Putamen (tissue), 1 donor: ENCODE results near the gene PBRM1.
A peak's percentile ranks its signal among the peaks of the same experiment; 100 is the strongest.
"Not testable (repeated sequence)": the region's sequence is repeated elsewhere in the genome, so short reads cannot be mapped to it uniquely, and the experiment has no call there.

Experiments
- DNase-seq: peaks from one replicate; pipeline ENCODE4 v3.0.0-alpha.2; 2016; ENCODE audit warnings: low spot score

The PBRM1 gene

DNA sequence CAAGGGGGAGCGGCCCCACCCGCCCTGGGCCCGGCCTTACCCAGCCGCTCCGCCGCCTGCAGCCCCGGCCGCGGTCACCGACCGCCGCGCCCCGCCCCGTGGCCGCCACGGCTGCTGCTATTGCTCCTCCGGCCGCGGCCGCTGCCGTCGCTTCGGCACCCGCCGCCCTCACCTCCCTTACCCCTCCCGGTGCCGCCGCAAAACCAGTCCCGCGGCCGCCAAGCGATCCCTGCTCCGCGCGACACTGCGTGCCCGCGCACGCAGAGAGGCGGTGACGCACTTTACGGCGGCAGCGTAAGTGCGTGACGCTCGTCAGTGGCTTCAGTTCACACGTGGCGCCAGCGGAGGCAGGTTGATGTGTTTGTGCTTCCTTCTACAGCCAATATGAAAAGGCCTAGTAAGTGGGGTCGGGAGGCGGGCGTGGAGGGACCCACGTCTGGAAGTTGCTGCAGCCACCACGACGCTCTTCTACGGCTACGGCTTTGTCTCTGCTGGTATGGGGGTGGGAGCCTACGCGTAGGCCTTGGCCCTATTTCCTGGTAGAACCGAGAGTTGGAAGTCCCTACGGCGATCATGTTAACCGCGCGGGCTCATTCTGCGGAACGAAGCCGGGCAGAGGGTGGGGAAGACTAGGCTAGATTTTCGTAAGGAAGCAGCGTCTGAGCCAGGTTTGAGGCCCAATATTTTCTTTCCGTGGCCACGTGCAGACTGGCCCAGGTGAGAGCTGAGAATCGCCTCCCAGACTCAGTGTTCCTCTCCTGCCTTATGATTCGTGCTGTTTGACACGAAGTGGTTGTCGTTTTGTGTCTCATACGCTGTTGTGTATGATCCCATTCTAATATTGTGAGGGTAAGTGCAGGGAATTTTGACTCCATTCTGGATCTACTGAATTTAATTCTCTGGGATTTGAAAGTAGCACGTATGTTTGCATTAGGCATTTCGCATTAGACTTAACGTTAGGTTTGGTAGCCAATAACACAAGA lies at the start of gene PBRM1, which contains the start of gene GNL3:
PBRM1 (minus strand) TSS at position 205 of the 983 bp plus-strand sequence.
GNL3 (plus strand) TSS at position 324 of the 983 bp plus-strand sequence; CDS start at position 385, 61 bp downstream.
- peak; percentile 96 for DNase-seq

DNA sequence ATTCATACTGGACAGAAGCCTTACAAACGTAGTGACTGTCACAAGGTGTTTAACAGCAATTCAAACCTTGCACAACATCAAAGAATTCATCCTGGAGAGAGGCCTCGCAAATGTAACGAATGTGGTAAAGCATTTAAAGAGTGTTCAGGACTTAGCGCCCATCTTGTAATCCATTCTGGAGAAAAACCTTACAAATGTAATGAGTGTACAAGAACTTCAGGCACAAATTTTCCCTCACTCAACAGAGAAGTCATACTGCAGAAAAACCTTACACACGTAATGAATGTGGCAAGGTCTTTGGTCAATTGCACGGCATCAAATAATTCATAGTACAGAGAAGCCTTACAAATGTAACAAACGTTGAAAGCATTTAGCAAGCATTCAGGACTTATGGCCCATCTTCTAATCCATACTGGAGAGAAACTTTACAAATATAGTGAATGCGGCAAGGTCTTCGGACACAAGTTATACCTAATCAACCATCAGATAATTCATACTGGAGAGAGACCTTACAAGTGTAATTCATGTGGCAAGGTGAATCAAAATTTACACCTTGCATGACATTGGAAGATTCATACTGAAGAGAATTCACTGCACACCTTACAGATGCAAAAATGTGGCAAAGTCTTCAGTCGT lies 47.7 kb upstream of the PBRM1 start:
- DNase-seq: no peak

DNA sequence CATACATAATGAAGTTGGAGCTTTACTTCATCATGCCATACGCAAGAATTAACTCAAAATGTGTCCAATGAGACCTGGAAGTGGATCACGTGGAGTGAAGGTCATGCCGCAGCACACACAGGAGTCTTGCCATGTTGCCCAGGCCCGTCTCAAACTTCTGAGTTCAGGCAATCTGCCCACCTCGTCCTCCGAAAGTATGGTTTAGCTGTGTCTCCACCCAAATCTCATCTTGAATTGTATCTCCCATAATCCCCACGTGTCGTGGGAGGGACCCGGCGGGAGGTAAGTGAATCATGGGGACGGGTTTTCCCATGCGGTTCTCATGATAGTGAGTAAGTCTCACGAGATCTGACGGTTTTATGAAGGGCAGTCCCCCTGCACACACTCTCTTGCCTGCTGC lies 45.9 kb upstream of the PBRM1 start:
- no peak for DNase-seq

- DNase-seq: no peak
Observed at GRCh38 chr3:52730681-52731080, 45.0 kb upstream of the PBRM1 start.

DNA sequence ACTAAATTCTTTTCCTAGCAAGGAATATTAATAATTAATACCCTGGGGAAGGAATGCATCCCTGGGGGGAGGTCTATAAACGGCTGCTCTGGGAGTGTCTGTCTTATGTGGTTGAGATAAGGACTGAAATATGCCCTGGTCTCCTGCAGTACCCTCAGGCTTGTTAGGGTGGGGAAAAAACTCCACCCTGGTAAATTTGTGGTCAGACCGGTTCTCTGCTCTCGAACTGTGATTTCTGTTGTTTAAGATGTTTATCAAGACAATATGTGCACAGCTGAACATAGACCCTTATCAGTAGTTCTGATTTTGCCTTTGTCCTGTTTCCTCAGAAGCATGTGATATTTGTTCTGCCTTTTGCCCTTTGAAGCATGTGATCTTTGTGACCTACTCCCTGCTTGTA lies 43.0 kb upstream of the PBRM1 start:
- DNase-seq: not testable (repeated sequence)

DNA sequence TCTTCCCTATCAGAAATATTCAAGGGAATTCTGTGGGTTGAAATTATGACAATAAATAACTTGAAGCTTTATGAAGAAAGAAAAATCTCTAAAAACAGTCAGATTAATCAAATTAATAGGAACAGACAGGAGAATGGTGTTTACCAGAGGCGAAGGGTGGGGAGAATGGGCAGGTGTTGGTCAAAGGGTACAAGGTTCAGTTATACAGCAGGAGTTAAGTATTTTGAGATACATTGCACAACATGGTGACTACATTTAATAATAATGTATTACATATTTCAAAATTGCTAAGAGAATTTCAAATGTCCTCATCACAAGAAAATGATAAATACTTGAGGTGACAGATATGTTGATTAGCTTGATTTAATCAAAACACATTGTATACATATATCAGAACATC lies 38.8 kb upstream of the PBRM1 start:
- no peak for DNase-seq

DNA sequence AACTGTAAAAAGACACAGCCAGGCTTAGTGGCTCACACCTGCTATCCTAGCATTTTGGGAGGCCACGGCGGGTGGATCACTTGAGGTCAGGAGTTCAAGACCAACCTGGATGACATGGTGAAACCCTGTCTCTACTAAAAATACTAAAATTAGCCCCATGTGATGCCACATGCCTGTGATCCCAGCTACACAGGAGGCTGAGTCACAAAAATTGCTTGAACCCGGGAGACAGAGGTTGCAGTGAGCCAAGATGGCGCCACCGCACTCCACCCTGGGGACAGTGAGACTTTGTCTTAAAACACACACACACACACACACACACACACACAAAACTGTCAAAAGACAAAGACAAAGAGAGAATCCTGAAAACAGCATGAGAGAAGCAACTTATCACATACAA lies 38.2 kb upstream of the PBRM1 start:
- no peak for DNase-seq

DNA sequence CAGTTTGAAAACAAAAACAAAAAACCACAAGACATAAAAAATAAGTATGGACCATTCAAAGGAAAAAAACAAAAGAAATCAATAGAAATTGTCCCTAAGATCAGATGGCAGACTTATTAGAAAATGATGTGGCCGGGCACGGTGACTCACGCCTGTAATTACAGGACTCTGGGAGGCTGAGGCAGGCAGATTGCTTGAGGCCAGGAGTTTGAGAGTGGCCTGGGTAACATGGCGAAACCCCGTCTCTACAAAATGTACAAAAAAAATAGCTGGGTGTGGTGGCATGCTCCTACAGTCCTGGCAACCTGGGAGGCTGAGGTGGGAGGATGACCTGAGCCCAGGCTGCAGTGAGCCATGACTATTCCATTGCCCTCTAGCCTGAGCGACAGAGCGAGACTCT lies 36.8 kb upstream of the PBRM1 start:
- no peak for DNase-seq

- no peak for DNase-seq
Observed at GRCh38 chr3:52721730-52722008, 36.0 kb upstream of the PBRM1 start.

DNA sequence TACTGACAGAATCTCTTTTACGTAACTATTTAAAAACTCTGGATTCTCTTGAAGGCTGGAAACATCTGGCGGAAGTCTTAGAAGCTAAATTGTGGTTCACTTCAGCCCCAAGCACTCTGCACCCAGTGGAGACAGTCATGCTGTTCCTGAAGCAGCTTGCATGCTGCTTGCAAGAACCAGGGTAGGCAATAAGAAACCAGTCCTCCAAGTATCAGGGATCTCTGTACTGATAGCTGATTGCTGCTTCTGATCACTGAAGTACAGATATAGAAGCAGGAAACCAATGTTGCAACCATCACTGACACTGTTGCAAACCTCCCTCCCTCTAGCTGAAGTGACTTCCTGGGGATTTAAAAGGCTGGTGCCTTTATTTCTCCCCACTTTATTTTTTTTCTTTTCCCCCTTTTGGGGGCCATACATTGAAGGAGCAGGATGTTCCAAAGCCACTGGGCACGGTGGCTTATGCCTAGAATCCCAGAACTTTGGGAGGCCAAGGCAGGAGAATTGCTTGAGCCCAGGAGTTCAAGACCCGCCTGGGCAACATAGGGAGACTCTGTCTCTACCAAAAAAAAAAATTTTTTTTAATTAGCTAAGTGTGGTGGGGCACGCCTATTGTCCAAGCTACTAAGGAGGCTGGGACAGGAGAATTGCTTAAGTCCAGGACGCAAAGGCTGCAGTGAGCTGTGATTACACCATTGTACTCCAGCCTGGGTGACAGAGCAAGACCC lies 35.5 kb upstream of the PBRM1 start:
- peak; percentile 31 for DNase-seq

- DNase-seq: no peak
Observed at GRCh38 chr3:52719618-52720017, 33.9 kb upstream of the PBRM1 start.

DNA sequence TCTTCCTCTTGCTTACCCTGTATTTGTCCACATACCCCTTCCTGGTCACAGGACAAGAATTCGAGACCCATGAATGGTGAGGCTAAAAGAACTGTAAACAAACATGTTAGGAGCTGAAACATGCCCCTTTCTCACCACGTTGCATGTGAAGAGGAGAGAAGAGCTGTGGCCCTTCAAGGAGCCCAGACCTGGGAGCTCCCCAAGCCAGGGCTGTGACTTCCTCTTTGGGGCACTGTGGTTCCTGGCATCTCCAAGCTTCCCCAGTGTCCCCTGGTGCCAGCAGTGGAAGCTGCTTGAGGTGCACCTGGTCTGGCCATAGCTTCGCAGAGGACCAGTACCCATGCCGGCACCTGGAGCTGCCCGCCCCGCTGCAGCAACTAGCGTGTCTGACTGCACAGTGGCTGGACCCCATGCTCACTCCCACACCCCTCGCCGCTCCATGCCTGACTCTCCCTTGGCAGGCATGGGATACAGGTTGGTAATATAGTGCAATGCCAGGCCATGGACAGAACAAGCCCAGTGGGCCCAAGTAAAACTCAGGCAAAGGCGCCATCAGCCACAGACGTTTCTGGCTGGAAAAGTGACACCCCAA lies 30.1 kb upstream of the PBRM1 start:
- DNase-seq: no peak

DNA sequence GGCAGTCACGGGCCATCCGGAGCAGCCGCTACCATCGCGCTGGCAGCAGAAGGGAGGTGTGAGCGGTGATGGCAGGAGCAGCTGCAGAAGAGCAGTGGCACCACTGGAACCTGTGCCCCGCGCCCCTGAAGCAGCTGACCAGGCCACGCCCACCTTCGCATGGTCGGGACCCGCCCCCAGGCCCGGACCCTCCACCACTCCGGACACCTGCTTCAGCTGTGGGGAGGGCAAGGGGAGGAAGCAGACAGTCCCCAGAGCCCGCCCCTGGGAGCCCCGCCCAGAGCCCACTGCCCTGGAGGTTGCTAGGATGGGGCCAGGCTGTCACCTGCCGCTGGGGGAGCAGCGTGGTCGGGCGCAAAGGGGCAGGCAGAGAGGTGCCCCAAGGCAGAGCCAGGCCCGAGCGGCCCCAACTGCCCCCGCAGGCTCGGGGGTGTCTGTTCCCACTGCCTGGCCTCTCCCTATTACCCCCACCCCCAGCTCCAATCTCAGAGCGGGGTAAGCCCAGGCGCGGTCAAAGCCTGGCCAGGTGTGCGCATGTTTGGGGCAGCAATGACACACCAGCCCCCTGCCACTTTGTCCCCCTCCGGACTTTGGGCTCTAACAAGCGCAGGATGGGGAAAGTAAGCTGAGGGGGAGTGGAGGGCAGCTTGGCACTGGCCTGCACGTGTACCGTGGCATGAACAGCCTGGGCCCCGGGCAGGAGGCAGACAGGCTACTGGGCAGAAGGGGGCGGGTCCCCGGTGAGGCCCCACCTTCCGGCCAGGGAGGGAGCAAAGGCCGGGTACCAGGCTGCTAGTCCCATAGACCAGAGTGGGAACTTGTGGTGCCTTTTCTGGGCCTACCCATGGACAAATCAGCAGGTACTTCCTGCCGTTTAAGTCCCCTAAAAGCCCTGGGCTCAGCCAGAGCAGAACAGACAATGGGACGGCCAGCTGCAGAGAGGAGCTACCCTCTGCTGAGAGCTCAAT lies 28.9 kb upstream of the PBRM1 start:
- no peak for DNase-seq

DNA sequence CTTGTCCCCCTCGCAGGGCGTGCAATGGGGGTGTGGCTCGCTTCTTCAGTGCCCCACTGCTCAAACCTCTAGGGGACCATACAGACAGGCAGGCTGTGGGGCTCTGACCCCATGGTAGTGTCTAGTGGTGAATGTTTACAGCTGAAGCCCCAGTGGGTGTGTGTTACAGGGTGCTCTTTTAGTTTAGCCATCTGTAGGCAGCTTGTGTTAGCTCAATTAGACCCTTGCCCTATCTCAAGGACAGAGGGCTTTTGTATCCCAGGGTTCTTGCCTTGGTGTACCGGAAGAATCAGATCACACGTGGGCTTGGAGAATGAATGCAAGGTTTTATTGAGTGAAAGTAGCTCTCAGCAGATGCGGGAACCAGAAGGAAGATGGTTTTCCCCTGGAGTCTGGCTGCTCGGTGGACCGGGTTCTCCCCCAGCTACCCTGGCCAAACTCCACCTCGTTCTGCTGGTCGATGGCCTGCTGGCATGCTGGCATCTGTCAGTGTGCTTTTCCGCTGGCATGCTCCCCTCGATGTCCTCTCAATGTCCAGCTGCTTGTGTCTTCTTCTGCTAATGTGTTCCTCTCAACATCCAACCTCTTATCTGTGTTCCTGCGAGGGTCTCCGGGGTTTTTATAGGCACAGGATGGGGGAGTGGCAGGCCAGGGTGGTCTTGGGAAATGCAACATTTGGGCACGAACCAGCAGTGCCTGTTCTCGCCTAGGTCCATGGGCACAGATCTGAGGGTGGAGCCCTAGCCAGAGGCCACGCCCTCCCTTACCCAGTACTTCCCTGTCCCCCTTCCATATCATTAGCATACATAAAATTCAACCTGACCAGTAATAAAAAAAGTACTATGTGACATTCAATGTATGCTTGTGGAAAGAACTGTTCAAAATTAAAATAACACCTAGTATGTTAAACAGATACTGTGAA lies 26.8 kb upstream of the PBRM1 start:
- no peak for DNase-seq

- no peak for DNase-seq
Observed at GRCh38 chr3:52710512-52710911, 24.8 kb upstream of the PBRM1 start.

- DNase-seq: no peak
Observed at GRCh38 chr3:52707585-52707984, 21.9 kb upstream of the PBRM1 start.

GRCh38 chr3:52705688-52706686 lies 20.3 kb upstream of the PBRM1 start, which contains the start of the genes GLT8D1 and SPCS1:
Gene GLT8D1 (minus strand): TSS chr3:52705791. CDS start chr3:52700460, 5,331 bp downstream.
Gene SPCS1 (plus strand): TSS chr3:52706106. CDS start chr3:52706247, 141 bp downstream.
- peak; percentile 90 for DNase-seq

DNA sequence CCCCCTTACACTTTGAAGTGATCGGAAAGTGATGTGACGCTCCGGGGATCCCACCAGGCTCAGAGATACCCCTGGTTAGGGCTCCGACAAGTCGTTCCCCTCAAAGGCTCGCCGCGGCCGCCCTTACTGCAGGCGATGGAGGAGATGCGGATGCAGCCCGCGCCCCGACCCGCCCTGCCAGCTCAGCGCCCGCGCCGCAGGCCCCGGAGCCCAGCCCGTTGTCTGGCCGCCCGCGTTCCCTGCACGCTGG lies 19.6 kb upstream of the PBRM1 start:
- DNase-seq: no peak
